ENCODE measurements around the gene CLDN4.

DNA sequence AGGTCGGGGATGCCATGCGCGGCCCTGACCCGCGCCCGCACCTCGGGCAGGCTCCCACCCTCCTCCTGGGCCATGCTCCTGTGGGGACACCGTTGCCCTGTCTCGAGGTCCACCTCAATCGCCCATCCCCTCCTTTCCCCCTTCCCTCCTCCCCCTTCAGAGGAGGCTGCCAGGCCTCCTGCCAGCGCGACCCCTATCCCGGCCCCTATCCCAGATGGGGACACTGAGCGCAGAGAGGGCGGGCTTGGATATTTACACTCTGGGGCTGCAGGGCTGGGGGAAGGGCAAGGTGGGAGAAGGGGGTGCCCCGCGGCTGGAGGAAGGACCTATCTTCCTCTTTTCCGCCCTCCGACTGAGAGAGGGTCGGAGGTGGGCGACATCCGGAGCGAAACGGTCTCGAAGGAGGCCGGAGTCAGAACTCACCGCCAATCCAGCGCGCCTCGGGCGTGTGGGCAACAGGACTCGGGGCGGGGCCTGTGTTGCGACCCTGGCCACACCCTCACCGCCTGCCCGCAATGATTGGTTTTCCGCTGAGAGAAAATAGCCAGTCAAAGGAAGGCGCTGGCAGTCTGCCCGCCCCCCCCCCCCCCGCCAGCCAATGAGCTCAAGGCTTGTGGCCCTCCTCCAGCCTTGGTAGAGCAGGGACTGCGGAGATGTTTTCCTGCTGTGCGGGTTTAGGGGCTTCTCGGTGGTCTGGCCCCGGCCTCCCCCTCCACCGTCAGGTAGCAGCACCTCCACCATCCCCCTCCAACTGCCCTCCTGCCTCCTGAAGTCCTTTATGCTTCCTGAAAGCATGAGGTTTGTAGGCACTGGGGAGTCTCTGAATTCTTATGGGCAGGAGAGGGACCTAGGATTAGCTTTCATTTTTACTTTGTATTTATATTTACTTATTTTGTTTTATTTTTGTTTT, 11.5 kb downstream of the CLDN4 start, which contains the start of gene METTL27:
- TF ChIP-seq, protein P1, sequence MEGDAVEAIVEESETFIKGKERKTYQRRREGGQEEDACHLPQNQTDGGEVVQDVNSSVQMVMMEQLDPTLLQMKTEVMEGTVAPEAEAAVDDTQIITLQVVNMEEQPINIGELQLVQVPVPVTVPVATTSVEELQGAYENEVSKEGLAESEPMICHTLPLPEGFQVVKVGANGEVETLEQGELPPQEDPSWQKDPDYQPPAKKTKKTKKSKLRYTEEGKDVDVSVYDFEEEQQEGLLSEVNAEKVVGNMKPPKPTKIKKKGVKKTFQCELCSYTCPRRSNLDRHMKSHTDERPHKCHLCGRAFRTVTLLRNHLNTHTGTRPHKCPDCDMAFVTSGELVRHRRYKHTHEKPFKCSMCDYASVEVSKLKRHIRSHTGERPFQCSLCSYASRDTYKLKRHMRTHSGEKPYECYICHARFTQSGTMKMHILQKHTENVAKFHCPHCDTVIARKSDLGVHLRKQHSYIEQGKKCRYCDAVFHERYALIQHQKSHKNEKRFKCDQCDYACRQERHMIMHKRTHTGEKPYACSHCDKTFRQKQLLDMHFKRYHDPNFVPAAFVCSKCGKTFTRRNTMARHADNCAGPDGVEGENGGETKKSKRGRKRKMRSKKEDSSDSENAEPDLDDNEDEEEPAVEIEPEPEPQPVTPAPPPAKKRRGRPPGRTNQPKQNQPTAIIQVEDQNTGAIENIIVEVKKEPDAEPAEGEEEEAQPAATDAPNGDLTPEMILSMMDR (IDR thresholded peaks at IDR 0.05), result no peak
- no peak for TF ChIP-seq EP300 (IDR thresholded peaks at IDR 0.05)

Data from stomach (tissue), 4 donors.